K562 (cell line): Measurements from ENCODE around the gene LYPLA2. TPM values are rescaled to one million over a fixed set of nuclear protein-coding genes. Genes with fewer than 3 reads are reported as not detected.
A peak's percentile ranks its signal among the peaks of the same experiment; 100 is the strongest.

ENCODE experiments used
- ATAC-seq: fragments of 200-7000 bp; cut with Tn5 transposase; 3 replicates; pipeline ENCODE4 v1.9.1; 2020; ENCODE audit warnings: moderate library complexity
- BruUV-seq: library from RNA; stranded (reverse); fragments of 400-500 nt; replicated peaks from 2 replicates; lab custom pipeline; 2021; lab: Mats Ljungman, UMichigan
- CTCF ChIA-PET: fragments of 300-600 bp; formaldehyde crosslinking; extraction: SDS; loops from one replicate; lab custom pipeline; 2021; ENCODE audit warnings: low intra/inter-chr PET ratio; lab: Yijun Ruan, JAX
- POLR2A ChIA-PET: fragments of 300-600, 350-650 bp; sonication (Branson Sonifier 250); formaldehyde crosslinking; extraction: SDS; loops from one replicate; lab custom pipeline; 2021; ENCODE audit warnings: antibody characterized with exemption, inconsistent platforms; lab: Yijun Ruan, JAX
- DNase-seq, 4 experiments: peaks; one replicate each; pipeline versions ENCODE4 v3.0.0 to v3.0.0-alpha.2; 2011 to 2018; ENCODE audit warnings: low spot score in 3 of 4, mixed read lengths in 3 of 4; ENCODE audit errors: extremely low read depth in 1 of 4
- FAIRE-seq: peaks from 2 replicates; lab custom pipeline; 2011; peaks lifted over from hg19 to GRCh38; lab: Jason Lieb, UNC
- H2AFZ ChIP-seq: 2 replicates; pipeline ENCODE4 v1.6.0; 2011; ENCODE audit warnings: low read depth, low read length, control low read depth, inconsistent platforms
- H3K27ac ChIP-seq: fragments of 200-600 bp; 3 replicates; pipeline ENCODE4 v1.8.0; 2011; ENCODE audit warnings: low read depth, mild to moderate bottlenecking, control low read depth, inconsistent platforms, low read length, moderate library complexity, mixed read lengths; ENCODE audit errors: extremely low read depth
- H3K27me3 ChIP-seq, 2 experiments: fragments of 300-600 bp in 1 of 2; 2 replicates in 1 of 2; 3 replicates in 1 of 2; pipeline versions ENCODE4 v1.6.0 to v1.8.0; 2011; ENCODE audit warnings: inconsistent platforms in 2 of 2, low read length in 2 of 2, mild to moderate bottlenecking in 1 of 2, mixed read lengths in 1 of 2, moderate library complexity in 1 of 2; ENCODE audit not compliant: control insufficient read depth in 2 of 2, insufficient read depth in 2 of 2
- H3K36me3 ChIP-seq: fragments of 300-600 bp; 3 replicates; pipeline ENCODE4 v1.8.0; 2011; ENCODE audit warnings: mild to moderate bottlenecking, low read length, inconsistent platforms; ENCODE audit not compliant: control insufficient read depth, insufficient read depth
- H3K4me1 ChIP-seq, 2 experiments: fragments of 200-600 bp in 1 of 2; replicated peaks in 1 of 2; 2 replicates in 1 of 2; 3 replicates in 1 of 2; pipeline versions ENCODE4 v1.5.1 to v1.8.0; 2011; ENCODE audit warnings: inconsistent platforms in 2 of 2, low read length in 2 of 2, mild to moderate bottlenecking in 1 of 2, mixed read lengths in 1 of 2, moderate library complexity in 1 of 2; ENCODE audit not compliant: control insufficient read depth in 2 of 2, insufficient read depth in 2 of 2
- H3K4me2 ChIP-seq: 2 replicates; pipeline ENCODE4 v1.6.1; 2011; ENCODE audit warnings: low read length, control low read depth, inconsistent platforms, mixed read lengths; ENCODE audit not compliant: insufficient read depth
- H3K4me3 ChIP-seq: fragments of 200-600 bp; sonication (generic), shearing (Covaris generic); 2 replicates; pipeline ENCODE4 v1.5.1; 2016; ENCODE audit warnings: control low read depth, inconsistent platforms
- H3K79me2 ChIP-seq: fragments of 200-600 bp; 3 replicates; pipeline ENCODE4 v1.8.0; 2011; ENCODE audit warnings: low read length, inconsistent platforms; ENCODE audit not compliant: control insufficient read depth, insufficient read depth
- H3K9ac ChIP-seq, 2 experiments: 2 replicates each; pipeline versions ENCODE4 v1.6.0 to v1.6.1; 2011; ENCODE audit warnings: low read depth in 2 of 2, low read length in 2 of 2, control low read depth in 1 of 2, inconsistent platforms in 1 of 2, mild to moderate bottlenecking in 1 of 2, mixed read lengths in 1 of 2; ENCODE audit not compliant: insufficient read depth in 1 of 2
- H3K9me1 ChIP-seq: one replicate; pipeline ENCODE4 v1.6.0; 2011; ENCODE audit warnings: inconsistent platforms, mild to moderate bottlenecking, low read length, moderate library complexity; ENCODE audit not compliant: control insufficient read depth, insufficient read depth
- H3K9me3 ChIP-seq: replicated peaks from 2 replicates; pipeline ENCODE4 v1.5.1; 2011; ENCODE audit warnings: low read depth, low read length, inconsistent platforms; ENCODE audit not compliant: control insufficient read depth, insufficient read depth
- H4K20me1 ChIP-seq: replicated peaks from 2 replicates; pipeline ENCODE4 v1.6.1; 2011; ENCODE audit warnings: low read length, inconsistent platforms, mixed read lengths; ENCODE audit not compliant: control insufficient read depth, insufficient read depth
- CHD2 ChIP-seq: IDR thresholded peaks from 2 replicates; pipeline ENCODE4 v1.6.1; 2011; ENCODE audit warnings: low read depth, low read length
- SP1 ChIP-seq: sonication (generic); formaldehyde crosslinking; IDR thresholded peaks from 2 replicates; pipeline ENCODE4 v1.8.1; 2022; ENCODE audit warnings: mild to moderate bottlenecking, missing genetic modification reagents
- ZEB2 ChIP-seq: fragments of 450-650 bp; IDR thresholded peaks from 2 replicates; pipeline ENCODE4 v1.6.1; 2016
- WGBS: fragments of 100-300 bp; shearing (Covaris generic); methylation state at CpG from one replicate; pipeline ENCODE4 v1.1.6; 2016; ENCODE audit warnings: low coverage, mixed read lengths; ENCODE audit not compliant: insufficient coverage; ENCODE audit errors: missing lambda C conversion rate; 5-methylcytosine and 5-hydroxymethylcytosine counted together
- in situ Hi-C: fragments of 300-500 bp; cut with MboI; formaldehyde crosslinking; loops from 4 replicates; pipeline ENCODE4 v1.15.0; 2018; ENCODE audit warnings: inconsistent platforms, mixed read lengths
- intact Hi-C: fragments of 100-400 bp; cut with micrococcal nuclease; formaldehyde crosslinking; loops from 2 replicates; pipeline ENCODE4 v1.14.2; 2022
- polyA plus RNA-seq, 8 experiments: library from polyadenylated mRNA; depleted of rRNA in 4 of 8; stranded (reverse) in 5 of 8; unstranded in 3 of 8; fragments of >200 nt; fragmentation: Nextera tagmentation in 2 of 8; fragmentation: Illumina TruSeq in 1 of 8; extraction: Ambion mirVana in 2 of 8; extraction: Trizol in 1 of 8; gene quantifications; 2 replicates each; pipeline versions ENCODE4 v1.2.1 to v1.2.3, GENCODE V29; 2011 to 2014; ENCODE audit warnings: inconsistent platforms in 1 of 8, missing spikeins in 1 of 8
- total RNA-seq, 7 experiments: library from RNA; depleted of rRNA in 6 of 7; stranded (reverse); fragments of >200 nt in 6 of 7; fragmentation: Illumina TruSeq in 2 of 7; extraction: Trizol in 2 of 7; gene quantifications; 2 replicates each; pipeline versions ENCODE4 v1.2.1 to v1.2.3, GENCODE V29; 2011 to 2021; ENCODE audit warnings: low replicate concordance in 1 of 7
- TF ChIP-seq, protein P1 (sequence below): fragments of 250-450 bp; sonication (Bioruptor Pico); IDR thresholded peaks from 2 replicates; pipeline ENCODE4 v1.4.0; 2020
- TF ChIP-seq, protein P2 (sequence below): fragments of 450-650 bp; IDR thresholded peaks from 2 replicates; pipeline ENCODE4 v1.6.1; 2014; ENCODE audit warnings: low read depth, mild to moderate bottlenecking, moderate library complexity, borderline replicate concordance
- TF ChIP-seq, protein P3 (sequence below): sonication (generic); formaldehyde crosslinking; IDR thresholded peaks from 2 replicates; pipeline ENCODE4 v1.8.1; 2023; ENCODE audit warnings: mild to moderate bottlenecking, missing genetic modification reagents, moderate library complexity
- TF ChIP-seq, protein P4 (sequence below), 2 experiments: fragments of 250-450 bp in 1 of 2; fragments of 450-650 bp in 1 of 2; sonication (Bioruptor Pico) in 1 of 2; IDR thresholded peaks; 2 replicates each; pipeline versions ENCODE4 v1.6.1 to v1.8.0; 2016 to 2021; ENCODE audit warnings: mild to moderate bottlenecking in 2 of 2, moderate library complexity in 2 of 2, missing compliant biosample characterization in 1 of 2, missing genetic modification characterization in 1 of 2

LYPLA2 gene
- total and polyA plus RNA-seq, 9 of the 15 experiments (the other 6 are each of a cell fraction or from before 2014, with no cell fraction given) = 3.9 to 128 (median 60.1) TPM

DNA sequence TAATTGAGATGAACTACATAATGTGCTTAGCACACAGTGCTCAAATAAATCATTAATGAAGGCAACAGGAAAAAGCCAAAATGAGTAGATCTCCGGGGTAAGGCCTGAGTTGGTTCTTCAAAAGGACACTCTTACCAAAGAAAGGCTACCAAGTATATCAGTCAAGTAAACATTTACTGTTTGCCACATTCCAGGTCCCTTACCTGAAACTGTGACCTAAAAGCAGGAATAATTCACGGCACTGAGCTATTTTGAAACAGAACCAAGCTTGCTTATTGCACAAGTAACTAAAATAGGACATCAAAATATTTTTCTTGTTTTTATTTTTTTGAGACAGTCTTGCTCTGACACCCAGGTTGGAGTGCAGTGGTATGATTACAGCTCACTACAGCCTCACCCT, 14.7 kb upstream of the LYPLA2 start:
- no TSS peak for BruUV-seq
- peak overlapping the region; percentile 100 for H3K4me2 ChIP-seq
- intact Hi-C loops = no loop called here
- 44% methylated on average over 2 of the region's 2 CpGs for whole genome bisulfite sequencing
- peaks cover 12 to 52% of the 10 kb centered on the region in 2 experiments; a peak in 3 of 5 replicates for H3K4me1 ChIP-seq
- ATAC-seq (no peak), FAIRE-seq (no peak), DNase-seq (no peak)
- H3K9me3 ChIP-seq = no peaks in the 10 kb centered on the region
- H3K27ac ChIP-seq = peak overlapping the region; percentile 44; the same call in 2 of the 3 replicates
- H3K4me3 ChIP-seq = peak overlapping the region; percentile 78; the same call in 1 of the 2 replicates
- H3K9me1 ChIP-seq = no peaks in the 10 kb centered on the region
- H3K36me3 ChIP-seq = peaks cover 31% of the 10 kb centered on the region
- no peak overlapping the region for H2AFZ ChIP-seq
- peaks cover 8% of the 10 kb centered on the region; the same call in 1 of the 2 replicates for H4K20me1 ChIP-seq
- H3K9ac ChIP-seq = peak overlapping the region; percentile 6 to 89; a peak in 3 of 4 replicates
- no peaks in the 10 kb centered on the region for H3K27me3 ChIP-seq
- in situ Hi-C loops = no loop called here
- POLR2A ChIA-PET = interaction anchor here (0.9 to 7.8 kb wide), 4 partner anchors 16 to 85 kb away, joined by 3 to 197 read pairs (median 4); partner anchors contain the start of genes LYPLA2 and RPL11
- H3K79me2 ChIP-seq = peaks cover 86% of the 10 kb centered on the region
- CTCF ChIA-PET = interaction anchor here (0.6 kb wide), 1 partner anchor 78 kb away, joined by 3 read pairs; no protein-coding TSS in a partner anchor
- no peak for TF ChIP-seq CHD2
- no peak for TF ChIP-seq SP1 (CRISPR knock-in tag)
- TF ChIP-seq, protein P1, sequence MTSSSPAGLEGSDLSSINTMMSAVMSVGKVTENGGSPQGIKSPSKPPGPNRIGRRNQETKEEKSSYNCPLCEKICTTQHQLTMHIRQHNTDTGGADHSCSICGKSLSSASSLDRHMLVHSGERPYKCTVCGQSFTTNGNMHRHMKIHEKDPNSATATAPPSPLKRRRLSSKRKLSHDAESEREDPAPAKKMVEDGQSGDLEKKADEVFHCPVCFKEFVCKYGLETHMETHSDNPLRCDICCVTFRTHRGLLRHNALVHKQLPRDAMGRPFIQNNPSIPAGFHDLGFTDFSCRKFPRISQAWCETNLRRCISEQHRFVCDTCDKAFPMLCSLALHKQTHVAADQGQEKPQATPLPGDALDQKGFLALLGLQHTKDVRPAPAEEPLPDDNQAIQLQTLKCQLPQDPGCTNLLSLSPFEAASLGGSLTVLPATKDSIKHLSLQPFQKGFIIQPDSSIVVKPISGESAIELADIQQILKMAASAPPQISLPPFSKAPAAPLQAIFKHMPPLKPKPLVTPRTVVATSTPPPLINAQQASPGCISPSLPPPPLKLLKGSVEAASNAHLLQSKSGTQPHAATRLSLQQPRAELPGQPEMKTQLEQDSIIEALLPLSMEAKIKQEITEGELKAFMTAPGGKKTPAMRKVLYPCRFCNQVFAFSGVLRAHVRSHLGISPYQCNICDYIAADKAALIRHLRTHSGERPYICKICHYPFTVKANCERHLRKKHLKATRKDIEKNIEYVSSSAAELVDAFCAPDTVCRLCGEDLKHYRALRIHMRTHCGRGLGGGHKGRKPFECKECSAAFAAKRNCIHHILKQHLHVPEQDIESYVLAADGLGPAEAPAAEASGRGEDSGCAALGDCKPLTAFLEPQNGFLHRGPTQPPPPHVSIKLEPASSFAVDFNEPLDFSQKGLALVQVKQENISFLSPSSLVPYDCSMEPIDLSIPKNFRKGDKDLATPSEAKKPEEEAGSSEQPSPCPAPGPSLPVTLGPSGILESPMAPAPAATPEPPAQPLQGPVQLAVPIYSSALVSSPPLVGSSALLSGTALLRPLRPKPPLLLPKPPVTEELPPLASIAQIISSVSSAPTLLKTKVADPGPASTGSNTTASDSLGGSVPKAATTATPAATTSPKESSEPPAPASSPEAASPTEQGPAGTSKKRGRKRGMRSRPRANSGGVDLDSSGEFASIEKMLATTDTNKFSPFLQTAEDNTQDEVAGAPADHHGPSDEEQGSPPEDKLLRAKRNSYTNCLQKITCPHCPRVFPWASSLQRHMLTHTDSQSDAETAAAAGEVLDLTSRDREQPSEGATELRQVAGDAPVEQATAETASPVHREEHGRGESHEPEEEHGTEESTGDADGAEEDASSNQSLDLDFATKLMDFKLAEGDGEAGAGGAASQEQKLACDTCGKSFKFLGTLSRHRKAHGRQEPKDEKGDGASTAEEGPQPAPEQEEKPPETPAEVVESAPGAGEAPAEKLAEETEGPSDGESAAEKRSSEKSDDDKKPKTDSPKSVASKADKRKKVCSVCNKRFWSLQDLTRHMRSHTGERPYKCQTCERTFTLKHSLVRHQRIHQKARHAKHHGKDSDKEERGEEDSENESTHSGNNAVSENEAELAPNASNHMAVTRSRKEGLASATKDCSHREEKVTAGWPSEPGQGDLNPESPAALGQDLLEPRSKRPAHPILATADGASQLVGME (CRISPR knock-in tag) = no peak
- 0 out of 2 replicates have a peak, but pooled peaks have one; percentile 10 for TF ChIP-seq ZEB2
- TF ChIP-seq, protein P2, sequence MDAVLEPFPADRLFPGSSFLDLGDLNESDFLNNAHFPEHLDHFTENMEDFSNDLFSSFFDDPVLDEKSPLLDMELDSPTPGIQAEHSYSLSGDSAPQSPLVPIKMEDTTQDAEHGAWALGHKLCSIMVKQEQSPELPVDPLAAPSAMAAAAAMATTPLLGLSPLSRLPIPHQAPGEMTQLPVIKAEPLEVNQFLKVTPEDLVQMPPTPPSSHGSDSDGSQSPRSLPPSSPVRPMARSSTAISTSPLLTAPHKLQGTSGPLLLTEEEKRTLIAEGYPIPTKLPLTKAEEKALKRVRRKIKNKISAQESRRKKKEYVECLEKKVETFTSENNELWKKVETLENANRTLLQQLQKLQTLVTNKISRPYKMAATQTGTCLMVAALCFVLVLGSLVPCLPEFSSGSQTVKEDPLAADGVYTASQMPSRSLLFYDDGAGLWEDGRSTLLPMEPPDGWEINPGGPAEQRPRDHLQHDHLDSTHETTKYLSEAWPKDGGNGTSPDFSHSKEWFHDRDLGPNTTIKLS = no peak
- TF ChIP-seq, protein P3, sequence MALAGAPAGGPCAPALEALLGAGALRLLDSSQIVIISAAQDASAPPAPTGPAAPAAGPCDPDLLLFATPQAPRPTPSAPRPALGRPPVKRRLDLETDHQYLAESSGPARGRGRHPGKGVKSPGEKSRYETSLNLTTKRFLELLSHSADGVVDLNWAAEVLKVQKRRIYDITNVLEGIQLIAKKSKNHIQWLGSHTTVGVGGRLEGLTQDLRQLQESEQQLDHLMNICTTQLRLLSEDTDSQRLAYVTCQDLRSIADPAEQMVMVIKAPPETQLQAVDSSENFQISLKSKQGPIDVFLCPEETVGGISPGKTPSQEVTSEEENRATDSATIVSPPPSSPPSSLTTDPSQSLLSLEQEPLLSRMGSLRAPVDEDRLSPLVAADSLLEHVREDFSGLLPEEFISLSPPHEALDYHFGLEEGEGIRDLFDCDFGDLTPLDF = peak; percentile 34; the same call in 1 of the 2 replicates
- TF ChIP-seq, protein P4, sequence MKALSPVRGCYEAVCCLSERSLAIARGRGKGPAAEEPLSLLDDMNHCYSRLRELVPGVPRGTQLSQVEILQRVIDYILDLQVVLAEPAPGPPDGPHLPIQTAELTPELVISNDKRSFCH (CRISPR knock-in tag; IDR thresholded peaks at IDR 0.05) = no peak
- TF ChIP-seq, protein P4 (tag; IDR thresholded peaks at IDR 0.05) = no peak
